ENCODE results near the gene C5orf22.

DNA sequence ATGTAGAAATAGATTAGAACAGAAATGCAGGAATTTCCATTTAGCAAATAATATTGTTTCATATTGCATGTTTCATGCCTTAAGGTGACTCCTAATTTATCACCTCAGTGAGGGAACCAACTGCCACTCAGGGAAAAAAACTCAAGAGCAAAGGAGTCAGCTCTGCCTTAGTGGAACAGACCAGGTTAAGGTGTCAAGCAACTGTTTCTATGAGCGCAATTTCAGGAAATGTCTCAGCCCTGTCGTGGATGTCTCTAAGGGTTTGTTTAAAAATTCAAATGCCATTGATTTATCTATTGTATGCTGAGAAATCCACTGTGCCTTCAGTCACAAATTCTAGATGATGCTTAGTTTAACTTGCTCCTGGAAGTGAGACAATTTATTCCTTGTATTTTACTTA, 72.1 kb downstream of the C5orf22 start:
- TF ChIP-seq, protein P1, sequence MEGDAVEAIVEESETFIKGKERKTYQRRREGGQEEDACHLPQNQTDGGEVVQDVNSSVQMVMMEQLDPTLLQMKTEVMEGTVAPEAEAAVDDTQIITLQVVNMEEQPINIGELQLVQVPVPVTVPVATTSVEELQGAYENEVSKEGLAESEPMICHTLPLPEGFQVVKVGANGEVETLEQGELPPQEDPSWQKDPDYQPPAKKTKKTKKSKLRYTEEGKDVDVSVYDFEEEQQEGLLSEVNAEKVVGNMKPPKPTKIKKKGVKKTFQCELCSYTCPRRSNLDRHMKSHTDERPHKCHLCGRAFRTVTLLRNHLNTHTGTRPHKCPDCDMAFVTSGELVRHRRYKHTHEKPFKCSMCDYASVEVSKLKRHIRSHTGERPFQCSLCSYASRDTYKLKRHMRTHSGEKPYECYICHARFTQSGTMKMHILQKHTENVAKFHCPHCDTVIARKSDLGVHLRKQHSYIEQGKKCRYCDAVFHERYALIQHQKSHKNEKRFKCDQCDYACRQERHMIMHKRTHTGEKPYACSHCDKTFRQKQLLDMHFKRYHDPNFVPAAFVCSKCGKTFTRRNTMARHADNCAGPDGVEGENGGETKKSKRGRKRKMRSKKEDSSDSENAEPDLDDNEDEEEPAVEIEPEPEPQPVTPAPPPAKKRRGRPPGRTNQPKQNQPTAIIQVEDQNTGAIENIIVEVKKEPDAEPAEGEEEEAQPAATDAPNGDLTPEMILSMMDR (IDR thresholded peaks at IDR 0.05): no peak
- TF ChIP-seq POLR2A (IDR thresholded peaks at IDR 0.05) (no peak), POLR2AphosphoS5 (IDR thresholded peaks at IDR 0.05) (no peak)

All from stomach (tissue), 4 donors.